ENCODE results near the gene MAPK4.
A peak's percentile ranks its signal among the peaks of the same experiment; 100 is the strongest.

MAPK4 gene

GRCh38 chr18:50610349-50610748, 50.5 kb downstream of the MAPK4 start:
- WGBS (ENCODE audit: extremely low coverage, insufficient coverage, low lambda C conversion rate): no CpG with 5 or more reads among the region's 4 CpGs
- H3K79me1 ChIP-seq (ENCODE audit: low read length): no peaks in the 10 kb centered on the region
- DNase-seq: no peak

GRCh38 chr18:50611529-50611941, 51.6 kb downstream of the MAPK4 start:
- Histone ChIP-seq H3K27me3 (ENCODE audit: insufficient read depth, low read length, poor library complexity) (no peaks in the 10 kb centered on the region), H2AK5ac (ENCODE audit: low read length) (no peak overlapping the region), H4K5ac (ENCODE audit: low read length) (no peak overlapping the region), H2BK15ac (replicated peaks; ENCODE audit: low read depth) (no peak overlapping the region), H3K36me3 (ENCODE audit: control insufficient read depth, insufficient read depth, low read length) (no peaks in the 10 kb centered on the region), H3K4me3 (ENCODE audit: low read length) (no peak overlapping the region), H3K4me2 (ENCODE audit: low read length) (no peak overlapping the region), H3K4me1 (ENCODE audit: control insufficient read depth, low read depth, low read length) (no peaks in the 10 kb centered on the region), H3K27ac (ENCODE audit: low read depth, low read length) (no peak overlapping the region), H4K8ac (ENCODE audit: low read depth, low read length) (no peak overlapping the region), H3K56ac (ENCODE audit: low read length) (no peak overlapping the region), H2BK120ac (ENCODE audit: low read depth, low read length) (no peak overlapping the region), H3K4ac (ENCODE audit: low read depth, low read length) (no peak overlapping the region), H2BK5ac (ENCODE audit: low read length) (no peak overlapping the region), H3K18ac (ENCODE audit: low read length) (no peak overlapping the region), H3K79me1 (ENCODE audit: low read length) (no peaks in the 10 kb centered on the region), H3K23ac (ENCODE audit: low read length) (no peak overlapping the region), H3K9ac (ENCODE audit: low read length) (no peak overlapping the region), H3K79me2 (ENCODE audit: control insufficient read depth, insufficient read depth, low read length) (no peaks in the 10 kb centered on the region)
- DNase-seq: peak; percentile 79
- no CpG with 5 or more reads among the region's 5 CpGs for WGBS (ENCODE audit: extremely low coverage, insufficient coverage, low lambda C conversion rate)

More at GRCh38 chr18:50610349-50610748, 50.5 kb downstream of the MAPK4 start:
- Histone ChIP-seq H3K4me1 (ENCODE audit: control insufficient read depth, low read depth, low read length) (no peaks in the 10 kb centered on the region), H3K9ac (ENCODE audit: low read length) (no peak overlapping the region), H3K4ac (ENCODE audit: low read depth, low read length) (no peak overlapping the region), H3K18ac (ENCODE audit: low read length) (no peak overlapping the region), H3K36me3 (ENCODE audit: control insufficient read depth, insufficient read depth, low read length) (no peaks in the 10 kb centered on the region), H2AK5ac (ENCODE audit: low read length) (no peak overlapping the region), H3K4me3 (ENCODE audit: low read length) (no peak overlapping the region), H4K5ac (ENCODE audit: low read length) (no peak overlapping the region), H4K8ac (ENCODE audit: low read depth, low read length) (no peak overlapping the region), H3K79me2 (ENCODE audit: control insufficient read depth, insufficient read depth, low read length) (no peaks in the 10 kb centered on the region), H2BK5ac (ENCODE audit: low read length) (no peak overlapping the region), H3K27me3 (ENCODE audit: insufficient read depth, low read length, poor library complexity) (no peaks in the 10 kb centered on the region), H3K4me2 (ENCODE audit: low read length) (no peak overlapping the region), H3K27ac (ENCODE audit: low read depth, low read length) (no peak overlapping the region), H3K23ac (ENCODE audit: low read length) (no peak overlapping the region), H2BK15ac (replicated peaks; ENCODE audit: low read depth) (no peak overlapping the region), H2BK120ac (ENCODE audit: low read depth, low read length) (no peak overlapping the region), H3K56ac (ENCODE audit: low read length) (no peak overlapping the region)

DNA sequence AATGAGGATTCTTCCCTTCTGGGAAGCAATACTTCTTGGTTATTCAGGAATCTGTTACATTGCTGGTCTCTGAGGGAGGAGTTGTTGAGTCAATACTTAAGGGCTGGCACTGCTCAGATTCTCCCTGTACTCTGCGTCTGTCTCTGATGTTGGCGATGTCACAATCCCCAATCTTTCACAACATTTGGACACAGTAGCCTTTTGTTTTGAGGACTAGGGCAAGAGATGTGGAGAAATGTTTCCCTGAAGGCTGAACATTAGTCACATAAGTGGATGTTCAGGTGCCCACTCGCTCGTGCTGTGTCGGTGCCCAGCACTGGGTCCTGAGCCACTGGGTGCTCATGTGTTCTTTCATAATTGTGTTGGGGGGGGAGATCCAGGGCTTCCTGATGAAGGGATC, 55.0 kb downstream of the MAPK4 start:
- Histone ChIP-seq H3K79me2 (ENCODE audit: control insufficient read depth, insufficient read depth, low read length) (no peaks in the 10 kb centered on the region), H3K56ac (ENCODE audit: low read length) (no peak overlapping the region), H2BK15ac (replicated peaks; ENCODE audit: low read depth) (no peak overlapping the region), H2BK120ac (ENCODE audit: low read depth, low read length) (no peak overlapping the region), H3K18ac (ENCODE audit: low read length) (no peak overlapping the region), H3K9ac (ENCODE audit: low read length) (no peak overlapping the region), H3K4me3 (ENCODE audit: low read length) (no peak overlapping the region), H3K79me1 (ENCODE audit: low read length) (no peaks in the 10 kb centered on the region), H3K27me3 (ENCODE audit: insufficient read depth, low read length, poor library complexity) (no peaks in the 10 kb centered on the region), H3K4me2 (ENCODE audit: low read length) (no peak overlapping the region), H2BK5ac (ENCODE audit: low read length) (no peak overlapping the region), H4K8ac (ENCODE audit: low read depth, low read length) (no peak overlapping the region), H3K4me1 (ENCODE audit: control insufficient read depth, low read depth, low read length) (no peaks in the 10 kb centered on the region), H2AK5ac (ENCODE audit: low read length) (no peak overlapping the region), H4K5ac (ENCODE audit: low read length) (no peak overlapping the region), H3K23ac (ENCODE audit: low read length) (no peak overlapping the region), H3K36me3 (ENCODE audit: control insufficient read depth, insufficient read depth, low read length) (no peaks in the 10 kb centered on the region), H3K4ac (ENCODE audit: low read depth, low read length) (no peak overlapping the region), H3K27ac (ENCODE audit: low read depth, low read length) (no peak overlapping the region)
- no CpG with 5 or more reads among the region's 5 CpGs for WGBS (ENCODE audit: extremely low coverage, insufficient coverage, low lambda C conversion rate)
- no peak for DNase-seq

DNA sequence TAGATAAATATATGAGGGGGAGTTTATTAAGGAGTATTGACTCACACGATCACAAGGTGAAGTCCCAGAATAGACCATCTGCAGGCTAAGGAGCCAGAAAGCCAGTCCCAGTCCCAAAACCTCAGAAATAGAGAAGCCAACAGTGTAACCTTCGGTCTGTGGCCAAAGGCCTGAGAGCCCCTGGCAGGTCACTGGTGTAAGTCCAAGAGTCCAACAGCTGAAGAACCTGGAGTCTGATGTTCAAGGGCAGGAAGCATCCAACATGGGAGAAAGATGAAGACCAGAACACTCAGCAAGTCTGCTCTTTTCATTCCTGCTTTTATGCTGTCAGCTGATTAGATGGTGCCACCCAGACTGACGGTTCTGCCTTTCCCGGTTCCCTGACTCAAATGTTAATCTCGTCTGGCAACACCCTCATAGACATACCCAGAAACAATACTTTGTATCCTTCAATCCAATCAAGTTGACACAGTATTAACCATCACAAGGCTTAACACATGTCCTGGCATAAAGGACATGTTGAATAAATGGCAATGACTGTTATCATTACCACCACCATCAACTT, 56.7 kb downstream of the MAPK4 start:
- no peaks in the 10 kb centered on the region for H3K27me3 ChIP-seq (ENCODE audit: insufficient read depth, low read length, poor library complexity)
- DNase-seq: no peak
- H2BK5ac ChIP-seq (ENCODE audit: low read length): no peak overlapping the region
- no peak overlapping the region for H3K9ac ChIP-seq (ENCODE audit: low read length)
- no peak overlapping the region for H4K8ac ChIP-seq (ENCODE audit: low read depth, low read length)
- no peak overlapping the region for H3K4me3 ChIP-seq (ENCODE audit: low read length)
- H3K4ac ChIP-seq (ENCODE audit: low read depth, low read length): peak overlapping the region; percentile 16
- H2AK5ac ChIP-seq (ENCODE audit: low read length): no peak overlapping the region
- H3K23ac ChIP-seq (ENCODE audit: low read length): no peak overlapping the region
- no peak overlapping the region for H2BK15ac ChIP-seq (replicated peaks; ENCODE audit: low read depth)
- no peak overlapping the region for H3K27ac ChIP-seq (ENCODE audit: low read depth, low read length)
- no peaks in the 10 kb centered on the region for H3K36me3 ChIP-seq (ENCODE audit: control insufficient read depth, insufficient read depth, low read length)
- no peak overlapping the region for H3K4me2 ChIP-seq (ENCODE audit: low read length)
- H4K5ac ChIP-seq (ENCODE audit: low read length): no peak overlapping the region
- H3K18ac ChIP-seq (ENCODE audit: low read length): no peak overlapping the region
- WGBS (ENCODE audit: extremely low coverage, insufficient coverage, low lambda C conversion rate): no CpG with 5 or more reads among the region's 5 CpGs
- H3K4me1 ChIP-seq (ENCODE audit: control insufficient read depth, low read depth, low read length): no peaks in the 10 kb centered on the region
- H2BK120ac ChIP-seq (ENCODE audit: low read depth, low read length): no peak overlapping the region
- no peak overlapping the region for H3K56ac ChIP-seq (ENCODE audit: low read length)
- no peaks in the 10 kb centered on the region for H3K79me1 ChIP-seq (ENCODE audit: low read length)
- no peaks in the 10 kb centered on the region for H3K79me2 ChIP-seq (ENCODE audit: control insufficient read depth, insufficient read depth, low read length)

DNA sequence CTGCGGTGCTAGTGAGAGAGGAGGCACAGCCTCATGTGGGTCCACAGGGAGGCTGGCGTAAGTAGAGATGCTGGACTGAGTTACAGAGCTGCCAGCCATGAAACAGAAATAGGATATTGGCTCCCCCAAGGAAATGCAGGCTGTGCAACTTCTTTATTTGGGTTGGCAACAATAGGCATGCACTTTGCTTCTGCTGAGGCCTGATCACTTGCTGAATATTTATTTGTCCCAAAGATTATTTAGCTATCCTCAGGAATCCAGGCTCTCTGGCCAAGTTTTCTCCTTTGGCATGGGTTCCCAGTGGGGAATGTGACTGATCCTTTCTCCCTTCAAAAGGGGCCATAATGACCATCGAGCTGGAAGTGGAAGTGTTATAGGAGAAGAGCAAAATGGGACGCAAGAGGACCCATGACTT, 60.0 kb downstream of the MAPK4 start:
- no peak overlapping the region for H3K23ac ChIP-seq (ENCODE audit: low read length)

GRCh38 chr18:50620319-50620718, 60.4 kb downstream of the MAPK4 start:
- Histone ChIP-seq H3K27ac (ENCODE audit: low read depth, low read length) (no peak overlapping the region), H2BK15ac (replicated peaks; ENCODE audit: low read depth) (no peak overlapping the region), H3K4ac (ENCODE audit: low read depth, low read length) (no peak overlapping the region), H3K79me1 (ENCODE audit: low read length) (no peaks in the 10 kb centered on the region), H3K4me1 (ENCODE audit: control insufficient read depth, low read depth, low read length) (no peaks in the 10 kb centered on the region), H2AK5ac (ENCODE audit: low read length) (no peak overlapping the region), H3K23ac (ENCODE audit: low read length) (no peak overlapping the region), H3K4me2 (ENCODE audit: low read length) (no peak overlapping the region), H4K8ac (ENCODE audit: low read depth, low read length) (no peak overlapping the region), H3K18ac (ENCODE audit: low read length) (no peak overlapping the region), H3K27me3 (ENCODE audit: insufficient read depth, low read length, poor library complexity) (no peaks in the 10 kb centered on the region), H2BK120ac (ENCODE audit: low read depth, low read length) (no peak overlapping the region), H3K36me3 (ENCODE audit: control insufficient read depth, insufficient read depth, low read length) (no peaks in the 10 kb centered on the region), H3K9ac (ENCODE audit: low read length) (no peak overlapping the region), H3K79me2 (ENCODE audit: control insufficient read depth, insufficient read depth, low read length) (no peaks in the 10 kb centered on the region), H3K56ac (ENCODE audit: low read length) (no peak overlapping the region), H4K5ac (ENCODE audit: low read length) (no peak overlapping the region), H2BK5ac (ENCODE audit: low read length) (no peak overlapping the region), H3K4me3 (ENCODE audit: low read length) (no peak overlapping the region)
- no peak for DNase-seq
- WGBS (ENCODE audit: extremely low coverage, insufficient coverage, low lambda C conversion rate): no CpG with 5 or more reads among the region's 2 CpGs

More for the DNA sequence above, 60.0 kb downstream of the MAPK4 start:
- Histone ChIP-seq H2BK5ac (ENCODE audit: low read length) (no peak overlapping the region), H2BK15ac (replicated peaks; ENCODE audit: low read depth) (no peak overlapping the region), H4K8ac (ENCODE audit: low read depth, low read length) (no peak overlapping the region), H4K5ac (ENCODE audit: low read length) (no peak overlapping the region), H3K79me2 (ENCODE audit: control insufficient read depth, insufficient read depth, low read length) (no peaks in the 10 kb centered on the region), H2BK120ac (ENCODE audit: low read depth, low read length) (no peak overlapping the region), H3K79me1 (ENCODE audit: low read length) (no peaks in the 10 kb centered on the region), H3K9ac (ENCODE audit: low read length) (no peak overlapping the region), H3K18ac (ENCODE audit: low read length) (no peak overlapping the region), H3K4me2 (ENCODE audit: low read length) (no peak overlapping the region), H3K36me3 (ENCODE audit: control insufficient read depth, insufficient read depth, low read length) (no peaks in the 10 kb centered on the region), H3K27ac (ENCODE audit: low read depth, low read length) (no peak overlapping the region), H2AK5ac (ENCODE audit: low read length) (no peak overlapping the region), H3K4me3 (ENCODE audit: low read length) (no peak overlapping the region), H3K4me1 (ENCODE audit: control insufficient read depth, low read depth, low read length) (no peaks in the 10 kb centered on the region), H3K56ac (ENCODE audit: low read length) (no peak overlapping the region), H3K4ac (ENCODE audit: low read depth, low read length) (no peak overlapping the region), H3K27me3 (ENCODE audit: insufficient read depth, low read length, poor library complexity) (no peaks in the 10 kb centered on the region)
- no CpG with 5 or more reads among the region's 4 CpGs for WGBS (ENCODE audit: extremely low coverage, insufficient coverage, low lambda C conversion rate)
- DNase-seq: no peak
